GM20000 (cell line): ENCODE data around the gene SLC5A9.
"Not testable (repeated sequence)": the region's sequence is repeated elsewhere in the genome, so short reads cannot be mapped to it uniquely, and the experiment has no call there.

ENCODE experiments used
- DNase-seq: peaks from one replicate; pipeline ENCODE4 v3.0.0; 2012; ENCODE audit warnings: low spot score
- CTCF ChIP-seq: IDR thresholded peaks from 2 replicates; pipeline ENCODE4 v1.5.1; 2012; ENCODE audit warnings: mild to moderate bottlenecking, control low read depth; ENCODE audit errors: extremely low read depth, missing control alignments

Gene SLC5A9

GRCh38 chr1:48205522-48205921 is 17.0 kb upstream of the SLC5A9 start:
- no peak for DNase-seq
- TF ChIP-seq CTCF = no peak

GRCh38 chr1:48206371-48206770 is 16.1 kb upstream of the SLC5A9 start:
- no peak for DNase-seq
- no peak for TF ChIP-seq CTCF

- TF ChIP-seq CTCF = no peak
- DNase-seq = no peak
These were observed 15.4 kb upstream of the SLC5A9 start for GRCh38 chr1:48207131-48207530.

- no peak for TF ChIP-seq CTCF
- no peak for DNase-seq
These were observed 14.9 kb upstream of the SLC5A9 start for GRCh38 chr1:48207536-48208075.

- no peak for DNase-seq
- no peak for TF ChIP-seq CTCF
These were observed 14.3 kb upstream of the SLC5A9 start for GRCh38 chr1:48208251-48208650.

GRCh38 chr1:48208652-48209051 is 13.9 kb upstream of the SLC5A9 start:
- no peak for TF ChIP-seq CTCF
- no peak for DNase-seq

GRCh38 chr1:48213462-48213861 is 9.1 kb upstream of the SLC5A9 start:
- DNase-seq = not testable (repeated sequence)

- DNase-seq = not testable (repeated sequence)
These were observed 8.2 kb upstream of the SLC5A9 start for GRCh38 chr1:48214366-48214765.

- no peak for DNase-seq
- TF ChIP-seq CTCF = no peak
These were observed 7.7 kb upstream of the SLC5A9 start for GRCh38 chr1:48214820-48215219.
